Measurements from ENCODE around the gene IGF2. TPM values are rescaled to one million over a fixed set of nuclear protein-coding genes. Genes with fewer than 3 reads are reported as not detected.

IGF2 gene
- polyA plus RNA-seq, 1 experiment, result 16.6 TPM

DNA sequence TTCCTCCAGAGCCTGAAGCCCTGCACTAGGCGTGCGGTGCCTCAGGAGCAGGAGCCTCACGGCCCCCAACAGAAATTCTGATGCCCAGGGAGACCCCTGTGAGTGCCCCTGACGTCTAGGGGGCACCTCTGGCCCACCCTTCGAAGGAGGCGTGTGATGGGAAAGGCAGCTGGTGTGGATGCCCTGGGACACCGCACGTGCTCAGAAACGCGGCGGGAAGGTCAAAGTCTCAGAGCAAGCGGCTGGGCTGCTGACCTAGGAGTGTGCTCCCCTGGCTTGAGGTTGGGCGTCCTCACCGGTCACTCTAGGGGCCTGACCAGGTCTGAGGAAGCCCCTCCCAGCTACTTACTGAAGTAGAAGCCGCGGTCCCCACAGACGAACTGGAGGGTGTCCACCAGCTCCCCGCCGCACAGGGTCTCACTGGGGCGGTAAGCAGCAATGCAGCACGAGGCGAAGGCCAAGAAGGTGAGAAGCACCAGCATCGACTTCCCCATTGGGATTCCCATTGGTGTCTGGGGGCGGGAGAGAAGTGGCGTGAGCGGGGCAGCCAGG lies 4.1 kb downstream of the IGF2 start:
- Histone ChIP-seq H3K27me3 (ENCODE audit: control insufficient read depth, insufficient read depth, low read length) (peaks cover 24% of the 10 kb centered on the region), H3K27ac (ENCODE audit: low read depth, low read length) (no peak overlapping the region), H3K9me3 (ENCODE audit: control insufficient read depth, insufficient read depth, low read length) (peaks cover 9% of the 10 kb centered on the region; the same call in 1 of the 2 replicates), H3K4me3 (ENCODE audit: low read depth, low read length) (no peak overlapping the region)
- TF ChIP-seq CTCF (IDR thresholded peaks at IDR 0.05; ENCODE audit: low read depth, low read length), result no peak
- ChIA-PET POLR2A (no interaction called here), CTCF (interaction anchor here (2.2 kb wide), 1 partner anchor 17 kb away, joined by 5 read pairs; no protein-coding TSS in a partner anchor)
- no peak for DNase-seq (ENCODE audit: low read depth, low spot score)

DNA sequence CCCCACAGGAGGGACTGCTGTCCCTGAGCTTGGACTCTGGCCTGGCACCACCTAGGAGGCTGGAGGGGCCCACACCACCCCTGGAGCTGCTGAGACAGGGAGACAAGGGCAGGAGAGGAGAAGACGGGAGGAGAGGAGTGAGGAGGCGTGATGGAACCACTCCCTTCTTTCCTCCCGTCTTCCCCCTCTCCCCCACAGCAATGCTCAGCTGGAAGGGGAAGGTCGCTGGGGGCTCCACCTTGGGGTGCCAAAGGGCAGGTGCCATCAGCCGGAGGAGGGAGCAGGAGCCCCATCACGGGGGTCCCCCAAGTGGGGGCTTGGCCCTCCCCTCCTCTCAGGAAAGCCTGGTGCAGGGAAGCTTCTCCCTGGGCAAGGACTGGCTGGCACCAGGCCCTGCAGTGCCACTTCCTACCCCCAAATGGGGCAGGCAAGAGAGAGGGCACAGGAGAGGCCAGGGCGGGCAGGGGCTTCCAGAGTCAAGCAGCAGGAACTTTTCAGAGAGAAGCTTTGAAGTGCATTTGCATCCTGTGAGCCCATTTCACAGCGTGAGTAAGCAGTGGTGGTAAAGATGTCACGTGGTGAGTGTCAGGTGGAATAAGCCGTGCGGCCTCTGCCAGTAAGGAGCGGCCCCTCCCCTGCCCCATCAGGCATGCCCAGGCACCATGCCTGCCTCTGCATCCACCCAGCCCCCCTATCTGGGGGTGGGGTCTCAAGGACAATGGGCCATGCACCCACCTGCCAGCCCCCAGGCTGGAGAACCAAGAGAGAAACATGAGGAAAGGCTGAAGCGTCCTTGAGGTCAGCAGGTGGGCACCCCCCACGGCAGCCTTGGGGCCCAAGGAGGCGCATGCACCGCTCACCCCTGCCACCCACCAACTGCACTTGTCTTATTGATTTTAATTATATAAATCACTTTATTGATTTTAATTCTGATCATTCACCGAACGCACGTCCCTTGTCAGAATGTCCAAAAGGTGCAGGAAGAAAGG lies 4.9 kb downstream of the IGF2 start:
- DNase-seq (ENCODE audit: low read depth, low spot score), result no peak
- H3K4me3 ChIP-seq (ENCODE audit: low read depth, low read length), result no peak overlapping the region
- POLR2A ChIA-PET, result no interaction called here
- TF ChIP-seq CTCF (IDR thresholded peaks at IDR 0.05; ENCODE audit: low read depth, low read length), result no peak
- peaks cover 19% of the 10 kb centered on the region for H3K27me3 ChIP-seq (ENCODE audit: control insufficient read depth, insufficient read depth, low read length)
- H3K9me3 ChIP-seq (ENCODE audit: control insufficient read depth, insufficient read depth, low read length), result peaks cover 9% of the 10 kb centered on the region; the same call in 1 of the 2 replicates
- no peak overlapping the region for H3K27ac ChIP-seq (ENCODE audit: low read depth, low read length)
- CTCF ChIA-PET, result no interaction called here

- ChIA-PET CTCF (interaction anchor here (0.8 kb wide), 1 partner anchor 16 kb away, joined by 3 read pairs; no protein-coding TSS in a partner anchor), POLR2A (no interaction called here)
- Histone ChIP-seq H3K27me3 (ENCODE audit: control insufficient read depth, insufficient read depth, low read length) (peaks cover 21% of the 10 kb centered on the region), H3K27ac (ENCODE audit: low read depth, low read length) (no peak overlapping the region), H3K9me3 (ENCODE audit: control insufficient read depth, insufficient read depth, low read length) (peaks cover 9% of the 10 kb centered on the region; the same call in 1 of the 2 replicates), H3K4me3 (ENCODE audit: low read depth, low read length) (no peak overlapping the region)
- no peak for DNase-seq (ENCODE audit: low read depth, low spot score)
- TF ChIP-seq CTCF (IDR thresholded peaks at IDR 0.05; ENCODE audit: low read depth, low read length), result no peak
Observed at GRCh38 chr11:2133241-2134021, 5.8 kb downstream of the IGF2 start.

DNA sequence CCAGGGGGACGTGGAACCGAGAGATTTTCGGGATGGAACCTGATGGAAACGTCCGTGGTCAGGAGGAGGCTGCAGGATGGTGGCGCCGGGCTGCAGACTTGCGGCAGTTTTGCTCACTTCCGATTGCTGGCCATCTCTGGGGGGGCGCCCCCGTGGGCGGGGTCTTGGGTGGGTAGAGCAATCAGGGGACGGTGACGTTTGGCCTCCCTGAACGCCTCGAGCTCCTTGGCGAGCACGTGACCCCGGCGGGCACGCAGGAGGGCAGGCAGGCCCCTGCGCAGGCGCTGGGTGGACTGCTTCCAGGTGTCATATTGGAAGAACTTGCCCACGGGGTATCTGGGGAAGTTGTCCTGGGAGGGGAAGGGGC lies 6.3 kb downstream of the IGF2 start:
- ChIA-PET POLR2A (no interaction called here), CTCF (interaction anchor here (0.6 to 0.8 kb wide), 2 partner anchors 13 to 17 kb away, joined by 3 to 4 read pairs; no protein-coding TSS in a partner anchor)
- Histone ChIP-seq H3K27ac (ENCODE audit: low read depth, low read length) (no peak overlapping the region), H3K27me3 (ENCODE audit: control insufficient read depth, insufficient read depth, low read length) (peaks cover 17% of the 10 kb centered on the region), H3K4me3 (ENCODE audit: low read depth, low read length) (no peak overlapping the region), H3K9me3 (ENCODE audit: control insufficient read depth, insufficient read depth, low read length) (peaks cover 9% of the 10 kb centered on the region; the same call in 1 of the 2 replicates)
- no peak for TF ChIP-seq CTCF (IDR thresholded peaks at IDR 0.05; ENCODE audit: low read depth, low read length)
- DNase-seq (ENCODE audit: low read depth, low spot score), result no peak

Measured in AG04450 (cell line).